ENCODE data around the gene MAP3K14.

Gene MAP3K14

GRCh38 chr17:45231481-45232116 lies 85.2 kb downstream of the MAP3K14 start:
- DNase-seq = no peak

GRCh38 chr17:45230787-45231480 lies 85.9 kb downstream of the MAP3K14 start:
- DNase-seq = no peak

GRCh38 chr17:45230410-45230786 lies 86.4 kb downstream of the MAP3K14 start:
- DNase-seq = no peak

GRCh38 chr17:45229681-45230409 lies 87.0 kb downstream of the MAP3K14 start:
- no peak for DNase-seq

- DNase-seq = no peak
Observed at GRCh38 chr17:45228763-45229539, 87.9 kb downstream of the MAP3K14 start.

- DNase-seq = peak; percentile 50
Observed at GRCh38 chr17:45227926-45228762, 88.7 kb downstream of the MAP3K14 start.

- DNase-seq = no peak
Observed at GRCh38 chr17:45227101-45227925, 89.5 kb downstream of the MAP3K14 start.

- DNase-seq = no peak
Observed at GRCh38 chr17:45226576-45226975, 90.2 kb downstream of the MAP3K14 start.

- no peak for DNase-seq
Observed at GRCh38 chr17:45225964-45226530, 90.8 kb downstream of the MAP3K14 start.

GRCh38 chr17:45225051-45225700 lies 91.6 kb downstream of the MAP3K14 start:
- DNase-seq = peak; percentile 12

GRCh38 chr17:45224671-45225050 lies 92.2 kb downstream of the MAP3K14 start:
- no peak for DNase-seq

- DNase-seq = no peak
Observed at GRCh38 chr17:45223539-45224528, 93.0 kb downstream of the MAP3K14 start.

- DNase-seq = no peak
Observed at GRCh38 chr17:45222996-45223538, 93.8 kb downstream of the MAP3K14 start.

- no peak for DNase-seq
Observed at GRCh38 chr17:45222289-45222995, 94.4 kb downstream of the MAP3K14 start.

GRCh38 chr17:45222014-45222288 lies 94.9 kb downstream of the MAP3K14 start:
- DNase-seq = no peak

GRCh38 chr17:45221081-45222013 lies 95.5 kb downstream of the MAP3K14 start, which contains the start of gene FMNL1:
TSS of gene FMNL1 (plus strand) at chr17:45221885. CDS start at chr17:45222125, 240 bp downstream.
- no peak for DNase-seq

GRCh38 chr17:45220079-45220478 lies 96.7 kb downstream of the MAP3K14 start:
- no peak for DNase-seq

Data from NCI-H1694 (cell line).